Spinal cord (tissue), 10 donors: Measurements from ENCODE around the gene SMIM8. TPM values are rescaled to one million over a fixed set of nuclear protein-coding genes. Genes with fewer than 3 reads are reported as not detected.

Source experiments
- DNase-seq, 6 donors: peaks; one replicate each; pipeline versions ENCODE4 v3.0.0 to v3.0.0-alpha.2; 2013 to 2015; ENCODE audit warnings: low spot score in 6 of 6, low read depth in 4 of 6
- H3K27ac ChIP-seq: one replicate; pipeline ENCODE4 v1.5.1; 2013; ENCODE audit warnings: low read depth, low read length, control low read depth
- H3K27me3 ChIP-seq: one replicate; pipeline ENCODE4 v1.6.1; 2013; ENCODE audit warnings: low read length; ENCODE audit not compliant: control insufficient read depth, insufficient read depth
- H3K36me3 ChIP-seq: one replicate; pipeline ENCODE4 v1.6.1; 2013; ENCODE audit warnings: low read length; ENCODE audit not compliant: control insufficient read depth, insufficient read depth
- H3K4me1 ChIP-seq: one replicate; pipeline ENCODE4 v1.6.1; 2013; ENCODE audit warnings: low read length; ENCODE audit not compliant: control insufficient read depth, insufficient read depth
- H3K4me3 ChIP-seq: one replicate; pipeline ENCODE4 v1.5.1; 2013; ENCODE audit warnings: low read depth, low read length, control low read depth
- H3K9me3 ChIP-seq: one replicate; pipeline ENCODE4 v1.6.1; 2013; ENCODE audit warnings: low read length; ENCODE audit not compliant: control insufficient read depth, insufficient read depth
- WGBS: methylation state at CpG from one replicate; pipeline ENCODE4 v1.1.5; 2013; ENCODE audit warnings: missing lambda C conversion rate; ENCODE audit not compliant: insufficient coverage; 5-methylcytosine and 5-hydroxymethylcytosine counted together
- polyA plus RNA-seq, 2 donors: library from polyadenylated mRNA; unstranded; fragments of 120-200 nt; gene quantifications; one replicate each; pipeline ENCODE4 v1.2.1, GENCODE V29; 2013; ENCODE audit not compliant: insufficient read length in 2 of 2
- total RNA-seq, 2 donors: library from RNA; depleted of rRNA in 1 of 2; stranded (reverse); fragments of 120-200 nt in 1 of 2; fragments of >200 nt in 1 of 2; gene quantifications; one replicate each; pipeline versions ENCODE4 v1.2.3 to v1.2.4, GENCODE V29; 2013 to 2014
- donor health status: healthy.

Gene SMIM8
- total and polyA plus RNA-seq, 4 donors = 16.8 to 31.9 (median 29.3) TPM

- WGBS = 88% methylated on average over 2 of the region's 3 CpGs
- H3K27me3 ChIP-seq = no peaks in the 10 kb centered on the region
- no peaks in the 10 kb centered on the region for H3K9me3 ChIP-seq
- DNase-seq = no peak
- no peak overlapping the region for H3K27ac ChIP-seq
- no peak overlapping the region for H3K4me3 ChIP-seq
- no peaks in the 10 kb centered on the region for H3K36me3 ChIP-seq
- no peaks in the 10 kb centered on the region for H3K4me1 ChIP-seq
Observed at GRCh38 chr6:87346700-87347099, 24.3 kb downstream of the SMIM8 start.

- Histone ChIP-seq H3K9me3 (no peaks in the 10 kb centered on the region), H3K27me3 (no peaks in the 10 kb centered on the region), H3K4me3 (no peak overlapping the region), H3K27ac (no peak overlapping the region), H3K4me1 (no peaks in the 10 kb centered on the region), H3K36me3 (no peaks in the 10 kb centered on the region)
- WGBS = 57% methylated on average over 1 of the region's 2 CpGs
- DNase-seq = peak in 1 of 6 donors; percentile 66
Observed at GRCh38 chr6:87349896-87350295, 27.5 kb downstream of the SMIM8 start.

DNA sequence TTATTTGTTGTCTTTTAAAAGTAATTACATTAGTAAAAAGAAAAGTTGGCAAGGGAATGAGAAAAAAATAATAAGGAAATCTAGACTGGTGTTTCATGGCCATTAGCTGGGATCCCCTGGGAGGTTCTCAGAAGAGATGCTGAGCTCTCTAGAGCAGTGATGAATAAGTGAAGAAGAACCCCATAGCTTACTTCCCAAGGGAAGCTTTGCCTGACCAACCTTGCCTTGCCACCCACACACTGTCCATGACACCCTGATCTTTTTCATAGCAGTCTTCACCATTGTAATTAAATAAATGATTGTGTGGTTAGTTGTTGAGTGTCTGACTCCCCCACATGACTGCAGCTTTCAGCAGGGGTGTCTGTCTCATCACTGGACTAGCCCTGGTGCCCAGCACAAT is 28.1 kb downstream of the SMIM8 start:
- Histone ChIP-seq H3K27ac (no peak overlapping the region), H3K4me3 (no peak overlapping the region), H3K27me3 (no peaks in the 10 kb centered on the region), H3K9me3 (no peaks in the 10 kb centered on the region), H3K36me3 (no peaks in the 10 kb centered on the region), H3K4me1 (no peaks in the 10 kb centered on the region)
- no peak for DNase-seq

- WGBS = 100% methylated on average over 1 of the region's 1 CpG
- no peak overlapping the region for H3K27ac ChIP-seq
- no peaks in the 10 kb centered on the region for H3K36me3 ChIP-seq
- no peak overlapping the region for H3K4me3 ChIP-seq
- H3K27me3 ChIP-seq = no peaks in the 10 kb centered on the region
- no peaks in the 10 kb centered on the region for H3K4me1 ChIP-seq
- no peaks in the 10 kb centered on the region for H3K9me3 ChIP-seq
- no peak for DNase-seq
Observed at GRCh38 chr6:87351583-87351982, 29.2 kb downstream of the SMIM8 start.

- H3K27me3 ChIP-seq = no peaks in the 10 kb centered on the region
- no peak overlapping the region for H3K4me3 ChIP-seq
- 93% methylated on average over 2 of the region's 4 CpGs for WGBS
- no peaks in the 10 kb centered on the region for H3K4me1 ChIP-seq
- H3K36me3 ChIP-seq = no peaks in the 10 kb centered on the region
- H3K27ac ChIP-seq = no peak overlapping the region
- no peak for DNase-seq
- H3K9me3 ChIP-seq = no peaks in the 10 kb centered on the region
Observed at GRCh38 chr6:87356181-87356580, 33.8 kb downstream of the SMIM8 start.

DNA sequence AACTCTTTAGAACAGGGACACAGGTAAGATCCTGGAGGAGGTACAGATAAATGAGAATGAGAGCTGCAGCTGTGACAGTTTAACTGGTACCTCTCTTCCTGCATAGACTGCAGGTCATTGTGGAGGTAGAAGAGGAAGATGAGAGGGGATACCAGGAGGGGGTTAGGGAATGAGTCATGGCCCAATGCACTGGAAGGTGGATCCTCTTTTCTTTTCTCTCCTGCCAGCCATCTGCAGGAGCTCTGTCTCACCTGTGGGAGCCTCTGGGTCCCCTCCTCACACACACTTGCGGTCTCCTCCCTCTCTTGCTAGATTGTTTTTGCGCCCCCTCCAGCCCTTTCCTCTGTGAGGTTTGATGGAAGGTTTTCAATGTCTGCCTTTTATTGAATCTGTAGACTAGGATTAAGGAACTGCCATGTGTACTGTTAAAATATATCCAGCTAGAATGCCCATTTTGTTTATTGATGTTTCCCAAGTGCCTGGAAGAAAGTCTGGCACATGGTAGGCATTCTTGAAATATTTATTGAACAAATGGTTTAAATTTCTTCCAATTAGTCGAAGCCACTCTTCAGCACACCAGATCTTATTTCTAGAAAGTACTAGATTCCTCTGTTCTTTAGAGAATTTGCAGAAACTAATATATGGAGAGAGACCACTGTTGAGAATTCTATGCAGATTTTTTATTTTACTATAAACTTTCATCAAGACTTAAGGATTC is 35.2 kb downstream of the SMIM8 start:
- no peaks in the 10 kb centered on the region for H3K36me3 ChIP-seq
- no peaks in the 10 kb centered on the region for H3K9me3 ChIP-seq
- no peak for DNase-seq
- no peaks in the 10 kb centered on the region for H3K4me1 ChIP-seq
- no peak overlapping the region for H3K27ac ChIP-seq
- no peak overlapping the region for H3K4me3 ChIP-seq
- H3K27me3 ChIP-seq = no peaks in the 10 kb centered on the region
- no CpG with 5 or more reads among the region's 3 CpGs for WGBS

DNA sequence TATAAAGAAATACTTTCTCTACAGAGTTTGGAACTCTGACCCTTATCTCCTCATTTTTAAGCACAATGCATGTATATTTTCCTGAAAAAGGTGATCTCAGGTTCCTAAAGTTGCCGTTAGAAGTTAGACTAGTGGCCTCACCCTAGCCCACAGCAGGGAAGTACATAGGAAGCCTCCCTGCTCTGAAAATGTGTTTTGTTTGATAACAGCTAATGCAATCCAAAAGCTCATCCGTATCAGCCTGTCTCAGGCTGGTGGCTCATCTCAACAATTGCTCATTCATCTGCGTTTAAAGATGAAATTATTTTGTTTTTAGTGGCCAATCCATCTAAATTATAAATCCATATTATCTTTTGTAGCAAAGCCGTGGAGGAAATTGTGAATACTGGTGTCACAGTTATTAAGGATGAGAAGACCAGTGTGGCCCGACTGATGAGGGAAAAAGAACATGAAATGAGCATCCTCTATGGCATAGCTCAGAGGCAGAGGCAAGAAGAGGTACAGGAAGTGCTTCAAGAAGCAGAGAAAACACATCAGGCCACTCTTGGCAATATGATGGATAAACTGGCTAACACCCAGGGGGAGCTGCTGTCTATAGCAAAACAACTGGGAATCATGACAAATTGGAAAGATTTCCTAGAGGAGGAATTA is 42.3 kb downstream of the SMIM8 start:
- Histone ChIP-seq H3K4me1 (no peaks in the 10 kb centered on the region), H3K4me3 (no peak overlapping the region), H3K27ac (no peak overlapping the region), H3K27me3 (no peaks in the 10 kb centered on the region), H3K9me3 (no peaks in the 10 kb centered on the region), H3K36me3 (no peaks in the 10 kb centered on the region)
- peak in 1 of 6 donors; percentile 11 for DNase-seq
- 72% methylated on average over 2 of the region's 5 CpGs for WGBS

DNA sequence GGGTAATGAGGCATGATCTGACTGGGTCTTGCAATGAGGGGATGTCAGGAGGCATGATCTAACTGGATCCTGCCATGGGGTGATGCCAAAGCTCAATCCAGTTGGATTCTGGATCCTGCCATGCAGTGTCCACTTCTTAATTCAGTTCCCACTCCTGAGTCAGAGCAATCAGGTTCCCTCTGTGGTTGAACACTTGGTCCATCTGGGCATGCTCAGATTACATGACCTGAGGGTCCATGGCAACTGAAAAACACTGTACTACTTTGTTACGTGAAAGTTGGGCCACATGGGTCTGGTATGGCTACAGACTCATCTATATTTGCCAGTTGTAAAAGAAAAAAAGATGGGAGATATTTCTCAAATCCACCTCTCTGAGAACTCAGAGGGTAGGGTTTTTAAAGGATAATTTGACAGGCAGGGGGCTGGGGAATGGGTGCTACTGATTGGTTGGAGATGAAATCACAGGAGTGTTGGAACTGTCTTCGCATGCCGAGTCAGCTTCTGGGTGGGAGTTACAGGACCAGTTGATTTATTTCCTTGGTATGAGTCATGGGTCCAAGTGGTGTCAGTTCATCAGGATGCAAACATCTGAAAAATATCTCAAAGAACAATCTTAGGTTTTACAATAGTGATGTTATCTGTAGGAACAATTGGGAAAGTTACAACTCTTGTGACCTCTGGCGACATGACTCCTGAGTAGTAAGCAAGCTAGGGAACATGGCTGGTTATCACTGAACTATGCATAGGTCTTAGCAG is 43.9 kb downstream of the SMIM8 start:
- no peaks in the 10 kb centered on the region for H3K4me1 ChIP-seq
- H3K36me3 ChIP-seq = no peaks in the 10 kb centered on the region
- no peak overlapping the region for H3K4me3 ChIP-seq
- no peaks in the 10 kb centered on the region for H3K27me3 ChIP-seq
- H3K27ac ChIP-seq = no peak overlapping the region
- no peaks in the 10 kb centered on the region for H3K9me3 ChIP-seq
- DNase-seq = no peak
- 100% methylated on average over 2 of the region's 4 CpGs for WGBS

- Histone ChIP-seq H3K4me3 (no peak overlapping the region), H3K27ac (no peak overlapping the region), H3K4me1 (no peaks in the 10 kb centered on the region), H3K36me3 (no peaks in the 10 kb centered on the region), H3K9me3 (no peaks in the 10 kb centered on the region), H3K27me3 (no peaks in the 10 kb centered on the region)
- DNase-seq = no peak
- WGBS = 100% methylated on average over 1 of the region's 3 CpGs
Observed at GRCh38 chr6:87366899-87367298, 44.5 kb downstream of the SMIM8 start.
